GM21786 (cell line): ENCODE data around the gene KRTAP20-4.

Source experiments
- ATAC-seq: cut with Tn5 transposase; IDR thresholded peaks from one replicate; pipeline ENCODE4 v1.9.1; 2021; ENCODE audit not compliant: unreplicated experiment

Gene KRTAP20-4

DNA sequence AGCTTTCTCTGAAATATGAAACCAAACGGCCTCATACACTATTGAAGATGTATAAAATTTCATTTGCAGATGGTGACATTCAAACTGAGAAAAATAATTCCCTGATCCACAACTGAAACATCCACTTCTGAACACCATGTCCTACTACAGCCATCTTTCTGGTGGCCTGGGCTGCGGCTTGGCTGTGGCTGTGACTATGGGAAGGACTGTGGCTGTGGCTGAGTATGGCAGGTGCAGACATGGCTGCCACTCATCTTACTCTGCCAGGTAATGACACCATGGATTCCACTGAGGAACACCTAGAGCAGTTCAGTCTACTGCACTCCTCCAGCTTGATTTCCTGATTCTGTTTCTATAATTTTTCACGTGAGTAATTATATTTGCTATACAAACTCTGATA, at the start of gene KRTAP20-4:
TSS of gene KRTAP20-4 (plus strand) at position 106 of the 400 bp plus-strand sequence.
- ATAC-seq = no peak

DNA sequence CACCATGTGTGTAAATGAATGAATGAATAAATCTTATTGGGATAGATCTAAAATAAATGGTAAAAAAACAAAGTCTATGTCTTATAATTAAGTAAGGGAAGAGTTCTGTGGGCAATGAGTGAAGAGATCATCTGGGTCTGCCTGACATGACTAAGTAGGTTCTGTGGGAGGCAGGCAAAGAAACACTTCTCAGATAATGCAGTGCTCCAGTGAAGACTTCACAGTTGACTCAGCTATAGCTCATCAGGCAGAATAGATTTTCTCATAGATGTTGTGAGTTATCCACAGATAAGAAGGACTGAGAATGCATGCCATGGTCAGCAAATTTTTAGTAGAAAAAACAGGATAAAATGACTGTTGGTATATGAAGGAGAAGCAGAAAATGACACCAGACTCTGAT, 42.7 kb upstream of the KRTAP20-4 start:
- no peak for ATAC-seq

DNA sequence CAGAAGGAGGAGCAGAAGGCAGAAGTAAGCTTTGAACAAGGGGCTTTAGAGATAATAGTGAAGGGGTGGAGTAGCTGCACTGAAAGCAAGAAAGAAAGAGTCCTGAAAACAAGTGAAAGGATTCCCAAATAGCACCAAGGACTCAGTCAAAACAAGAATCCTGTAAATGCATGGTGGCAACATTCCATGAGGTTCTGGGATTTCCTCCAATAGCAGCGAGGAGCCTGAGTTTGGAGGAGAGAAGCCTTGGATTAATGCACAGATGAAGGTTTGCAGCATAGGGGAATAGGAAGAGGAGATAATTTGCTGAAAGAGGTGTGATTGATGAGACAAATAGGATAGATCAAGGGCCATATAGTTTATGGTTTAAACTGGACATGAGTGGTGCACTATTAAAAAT, 41.1 kb upstream of the KRTAP20-4 start:
- ATAC-seq = no peak

DNA sequence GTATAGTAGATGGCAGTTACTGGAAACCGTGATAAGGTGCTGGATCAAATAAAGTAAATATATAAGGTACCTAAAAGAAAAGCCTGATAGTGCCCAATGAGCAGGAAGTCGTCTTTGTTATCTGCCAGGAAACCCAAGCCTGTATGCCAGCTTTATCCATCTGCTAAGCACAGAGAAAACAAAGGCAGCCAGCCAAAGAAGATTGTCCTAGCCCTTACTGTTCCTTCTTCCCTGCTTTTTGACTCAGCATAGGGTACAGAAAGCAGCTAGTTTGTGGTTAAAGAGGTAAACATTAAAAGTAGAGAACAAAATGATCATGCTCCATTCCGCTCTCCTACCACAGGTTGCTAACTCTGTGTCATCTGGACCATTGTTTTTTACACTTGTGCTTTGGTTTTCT, 40.3 kb upstream of the KRTAP20-4 start:
- ATAC-seq = no peak

DNA sequence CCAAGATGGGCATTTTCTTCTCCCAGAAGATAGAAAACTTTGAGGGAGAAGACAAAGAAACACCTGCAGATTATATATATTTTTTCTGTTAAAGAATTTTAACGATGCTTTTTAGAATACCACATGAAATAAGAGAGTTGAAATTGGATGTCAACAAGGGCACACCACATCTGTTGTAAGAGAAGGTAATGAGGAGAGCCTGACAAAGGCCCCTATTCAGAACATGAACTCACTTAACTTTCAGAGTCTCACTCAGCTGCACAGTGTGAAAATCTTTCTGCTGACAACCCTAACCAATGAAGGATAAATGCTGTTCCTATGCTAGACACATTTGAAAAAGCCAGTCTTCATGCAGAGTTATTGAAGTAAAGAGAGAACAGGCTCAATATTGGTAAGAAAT, 37.6 kb upstream of the KRTAP20-4 start:
- no peak for ATAC-seq

DNA sequence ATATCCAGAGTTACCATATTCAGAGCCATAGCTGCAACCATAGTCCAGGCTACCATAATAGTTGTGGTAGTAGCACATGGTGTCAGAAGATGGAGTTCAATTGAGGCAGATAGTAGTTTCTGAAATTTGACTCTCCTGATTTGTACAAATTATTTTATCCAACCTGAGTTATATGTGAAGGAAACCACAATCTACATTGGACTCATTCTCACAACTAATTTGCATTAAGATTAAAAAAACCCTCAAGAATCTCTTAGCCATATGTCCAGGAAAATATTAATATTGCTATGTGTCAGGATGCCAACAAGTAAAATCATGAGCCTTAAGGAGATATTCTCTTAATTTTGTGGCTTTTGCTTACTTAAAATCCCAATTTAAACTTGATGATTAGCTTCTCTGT, 30.1 kb upstream of the KRTAP20-4 start, which contains the start of gene KRTAP22-2:
TSS of gene KRTAP22-2 (minus strand) at position 101 of the 400 bp plus-strand sequence.
- no peak for ATAC-seq

DNA sequence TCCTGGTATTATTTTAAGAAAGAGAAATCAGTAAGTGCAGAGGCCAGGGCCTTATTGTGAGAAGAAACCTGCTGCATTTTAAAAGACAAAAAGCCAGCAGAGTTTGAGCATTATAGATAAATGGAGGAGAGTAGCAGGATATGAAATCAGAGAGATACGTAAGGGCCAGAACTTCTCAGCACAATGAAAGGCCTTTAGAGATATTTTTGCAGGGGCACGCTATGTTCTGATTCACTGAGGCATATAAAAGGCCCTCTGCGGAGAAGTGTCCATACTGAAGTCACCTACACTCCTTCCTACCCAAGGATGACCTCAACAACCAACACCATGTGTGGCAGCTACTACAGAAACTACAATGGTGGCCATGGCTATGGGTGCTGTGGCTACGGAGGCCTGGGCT, 28.3 kb upstream of the KRTAP20-4 start, which contains the start of gene KRTAP6-3:
TSS of gene KRTAP6-3 (plus strand) at position 301 of the 400 bp plus-strand sequence. CDS start at position 307, 6 bp downstream.
- no peak for ATAC-seq

DNA sequence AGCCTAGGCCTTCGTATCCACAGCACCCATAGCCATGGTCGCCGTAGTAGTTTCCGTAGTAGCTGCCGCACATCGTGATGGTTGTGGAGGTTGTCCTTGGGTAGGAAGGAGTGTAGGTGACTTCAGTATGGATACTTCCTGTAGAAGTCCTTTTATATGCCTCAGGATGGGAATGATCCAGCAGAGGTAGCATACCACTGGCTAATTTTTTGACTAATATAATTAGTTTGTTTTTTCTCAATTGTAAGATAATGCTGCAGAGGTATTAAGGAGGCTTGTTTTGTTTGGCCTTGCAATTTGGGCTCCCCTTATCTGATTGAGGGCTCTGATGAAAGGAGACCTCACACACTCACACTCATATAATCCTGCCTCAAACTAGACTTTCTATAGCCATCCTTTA, 21.6 kb upstream of the KRTAP20-4 start, which contains the start of gene KRTAP6-2:
TSS of gene KRTAP6-2 (minus strand) at position 101 of the 400 bp plus-strand sequence. CDS start at position 73, 28 bp downstream.
- no peak for ATAC-seq

DNA sequence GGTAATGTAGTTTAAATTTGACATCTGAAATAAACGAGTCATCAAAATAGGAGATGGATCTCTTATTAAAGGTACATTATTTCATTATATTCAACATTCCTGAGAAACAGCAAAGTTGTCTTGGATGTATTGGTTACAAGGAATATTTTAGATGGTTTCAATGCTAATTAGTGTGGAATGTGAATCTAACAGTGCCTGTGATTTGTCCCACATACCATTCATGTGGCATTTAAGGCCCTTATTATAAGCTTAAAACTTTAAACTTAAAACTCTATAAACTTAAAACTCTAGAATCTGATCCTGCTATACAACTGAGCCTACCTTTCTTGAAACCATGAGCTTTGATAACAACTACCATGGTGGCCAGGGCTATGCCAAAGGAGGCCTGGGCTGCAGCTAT, 19.6 kb upstream of the KRTAP20-4 start, which contains the start of gene KRTAP22-1:
TSS of gene KRTAP22-1 (plus strand) at position 301 of the 400 bp plus-strand sequence.
- no peak for ATAC-seq

DNA sequence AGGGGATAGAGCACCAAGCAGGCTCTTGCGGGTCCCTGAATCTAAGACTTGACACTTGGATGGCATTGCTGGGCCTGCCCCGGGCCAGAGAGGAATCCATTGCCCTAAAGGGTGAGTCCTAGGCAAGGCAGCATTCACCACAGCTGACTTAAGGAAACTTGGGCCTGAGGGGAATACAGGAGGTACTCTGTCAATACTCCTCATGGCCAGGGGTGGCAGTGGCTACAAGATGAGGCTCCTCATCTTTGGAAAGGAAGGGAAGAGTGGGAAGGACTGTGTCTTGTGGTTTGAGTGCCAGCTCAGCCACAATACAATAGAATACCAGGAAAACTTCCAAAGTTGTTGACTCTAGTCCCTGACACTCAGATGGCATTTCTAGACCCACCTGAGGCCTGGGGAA, 14.5 kb upstream of the KRTAP20-4 start:
- no peak for ATAC-seq

DNA sequence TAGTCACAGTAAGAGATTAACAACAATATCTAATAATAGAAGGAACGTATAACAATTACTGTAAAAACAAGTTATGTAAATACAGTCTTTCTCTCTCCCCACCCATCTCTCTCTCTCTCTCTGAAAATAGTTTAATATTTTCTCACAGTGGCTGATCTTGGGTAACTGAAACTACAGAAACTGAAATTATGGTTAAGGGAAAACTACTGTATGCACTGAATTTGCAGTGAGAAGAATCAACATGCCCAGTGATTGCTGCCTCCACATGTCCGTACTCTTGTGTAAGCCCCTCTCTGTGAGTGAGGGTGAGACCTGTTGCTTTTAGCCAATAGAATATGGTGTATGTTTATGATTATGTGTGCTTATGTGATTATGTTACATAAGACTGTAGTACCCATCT, 8.3 kb upstream of the KRTAP20-4 start:
- no peak for ATAC-seq

DNA sequence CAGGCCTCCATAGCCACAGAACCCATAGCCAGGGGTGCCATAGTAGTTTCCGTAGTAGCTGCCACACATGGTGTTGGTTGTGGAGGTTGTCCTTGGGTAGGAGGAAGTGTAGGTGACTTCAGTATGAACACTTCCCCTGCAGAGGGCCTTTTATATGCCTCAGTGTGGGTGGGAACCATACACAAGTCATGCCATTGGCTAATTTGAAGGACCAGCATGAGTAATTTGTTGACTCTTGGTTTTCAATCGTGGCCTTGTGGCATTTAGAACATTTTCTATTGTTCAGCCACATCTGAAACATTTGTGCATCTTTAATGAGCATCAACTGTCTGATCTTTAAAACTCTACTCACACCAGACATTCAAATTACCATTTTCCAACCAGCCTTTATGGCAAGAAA, 6.6 kb upstream of the KRTAP20-4 start, which contains the start of gene KRTAP6-1:
TSS of gene KRTAP6-1 (minus strand) at position 95 of the 400 bp plus-strand sequence. CDS start at position 69, 26 bp downstream.
- ATAC-seq = no peak

DNA sequence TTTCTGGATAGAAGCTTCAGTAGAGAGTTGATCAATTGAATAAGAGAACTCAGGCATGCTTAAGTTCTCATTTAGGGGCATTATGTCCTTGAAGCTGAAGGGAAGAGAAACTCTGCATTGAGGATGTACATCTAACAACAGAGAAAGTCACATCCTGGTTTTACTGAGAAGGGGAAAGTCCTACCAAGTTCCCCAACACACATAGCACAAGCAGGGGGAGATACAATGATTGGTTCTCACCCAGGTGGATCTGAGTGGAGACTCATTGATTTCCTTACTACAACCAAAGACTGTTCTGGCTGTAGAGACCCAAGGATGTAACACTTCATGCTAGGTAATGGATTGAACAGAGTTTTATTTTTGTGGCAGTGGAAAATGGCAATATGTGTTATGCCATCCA, 5.2 kb upstream of the KRTAP20-4 start:
- no peak for ATAC-seq

DNA sequence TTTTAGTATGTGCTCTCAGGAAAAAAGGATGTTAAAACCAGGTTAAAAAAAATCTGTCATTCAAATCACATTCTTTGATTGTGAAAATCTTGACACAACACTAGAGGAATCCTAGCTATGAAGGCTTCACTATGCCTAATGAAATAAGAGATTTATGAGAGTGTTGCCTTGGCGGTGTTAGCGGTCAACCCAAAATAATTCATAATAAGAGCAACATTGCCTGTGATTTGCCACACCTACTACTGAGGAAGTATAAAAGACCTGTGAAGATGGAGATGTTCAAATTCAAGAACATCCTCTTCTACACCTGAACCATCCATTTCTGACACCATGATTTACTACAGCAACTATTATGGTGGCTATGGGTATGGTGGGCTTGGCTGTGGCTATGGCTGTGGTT, 4.3 kb upstream of the KRTAP20-4 start, which contains the start of gene KRTAP20-1:
TSS of gene KRTAP20-1 (plus strand) at position 301 of the 400 bp plus-strand sequence. CDS start at position 331, 30 bp downstream.
- no peak for ATAC-seq

DNA sequence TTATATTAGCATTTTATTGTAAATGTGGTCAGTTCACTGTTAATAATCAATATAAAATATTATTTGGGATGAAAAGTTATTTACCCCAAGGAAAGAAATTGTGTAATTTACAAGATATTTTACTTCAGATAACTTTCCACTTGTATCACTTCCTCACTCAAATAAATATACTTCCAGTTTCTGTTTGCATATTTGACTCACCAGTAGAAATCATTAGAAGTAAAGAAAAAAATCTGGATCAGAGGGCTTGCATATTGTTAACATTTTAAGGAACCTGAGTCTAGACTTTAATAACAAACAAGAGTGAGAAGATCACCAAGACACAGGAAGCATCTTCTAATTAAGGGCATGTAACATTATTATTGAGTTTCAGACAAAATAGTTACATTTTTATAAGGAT, 347 bp upstream of the KRTAP20-4 start:
- no peak for ATAC-seq

DNA sequence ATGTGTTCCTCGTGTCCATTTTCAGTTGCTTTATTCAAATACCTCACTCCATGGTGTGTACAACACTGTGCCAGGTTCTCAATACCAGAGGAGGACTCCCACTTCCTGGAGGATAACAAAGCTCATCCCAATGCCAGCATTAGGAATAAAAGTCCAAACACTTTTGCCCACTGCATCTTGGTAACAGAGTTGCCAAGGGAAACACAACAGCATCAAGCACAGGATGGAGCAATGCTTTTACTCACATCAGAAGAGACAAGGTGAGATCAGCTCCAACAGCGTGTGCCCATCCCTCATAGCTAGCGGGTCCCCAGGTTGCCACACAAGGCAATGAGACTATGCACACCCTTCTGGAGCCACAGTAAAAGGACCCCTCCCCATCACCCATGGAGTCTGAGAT, 2.9 kb downstream of the KRTAP20-4 start:
- ATAC-seq = no peak

DNA sequence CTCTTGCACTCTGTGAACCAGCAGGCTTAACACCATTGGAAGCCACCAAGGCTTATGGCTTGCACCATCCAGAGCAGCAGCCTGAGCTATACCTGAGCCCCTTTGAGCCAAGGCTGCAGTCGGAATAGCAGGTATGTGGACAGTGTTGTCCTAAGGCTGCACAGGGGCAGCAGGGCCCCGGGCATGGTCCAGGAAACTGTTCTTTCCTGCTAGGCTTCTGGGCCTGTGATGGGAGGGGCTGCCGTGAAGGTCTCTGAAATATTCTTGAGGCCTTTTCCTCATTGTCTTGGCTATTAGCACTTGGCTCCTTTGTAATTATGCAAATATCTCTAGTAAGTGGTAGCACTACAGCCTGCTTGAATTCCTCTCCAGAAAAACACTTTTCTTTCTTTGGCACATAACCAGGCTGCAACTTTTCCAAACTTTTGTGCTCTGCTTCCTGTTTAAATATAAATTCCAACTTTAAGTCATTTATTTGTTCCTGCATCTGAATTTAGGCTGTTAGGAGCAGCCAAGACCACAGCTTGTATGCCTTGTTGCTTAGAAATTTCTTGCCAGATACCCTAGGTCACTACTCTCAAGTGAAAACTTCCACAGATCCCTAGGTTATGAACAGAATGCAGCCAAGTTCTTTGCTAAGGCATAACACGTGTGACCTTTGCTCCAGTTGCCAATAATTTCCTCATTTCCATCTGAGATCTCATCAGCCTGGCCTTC, 5.2 kb downstream of the KRTAP20-4 start:
- no peak for ATAC-seq

DNA sequence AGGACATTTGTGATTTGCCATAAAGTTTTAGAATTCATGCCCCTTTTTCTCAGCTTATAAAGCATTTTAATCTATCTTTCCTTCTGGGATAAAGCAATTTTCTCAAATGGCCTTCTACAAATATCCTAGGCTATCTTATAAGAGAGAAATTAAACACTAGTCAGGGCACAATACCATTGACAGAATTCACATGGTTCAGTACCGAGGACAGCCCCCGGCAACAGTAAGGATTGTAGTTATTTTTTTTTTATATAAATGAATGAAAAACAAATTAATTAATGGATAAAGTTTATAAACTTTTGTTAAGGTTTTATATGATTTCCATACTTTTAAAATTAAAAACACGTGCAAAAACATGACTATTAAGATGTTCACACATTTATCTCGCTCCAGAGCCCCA, 7.7 kb downstream of the KRTAP20-4 start:
- ATAC-seq = no peak

DNA sequence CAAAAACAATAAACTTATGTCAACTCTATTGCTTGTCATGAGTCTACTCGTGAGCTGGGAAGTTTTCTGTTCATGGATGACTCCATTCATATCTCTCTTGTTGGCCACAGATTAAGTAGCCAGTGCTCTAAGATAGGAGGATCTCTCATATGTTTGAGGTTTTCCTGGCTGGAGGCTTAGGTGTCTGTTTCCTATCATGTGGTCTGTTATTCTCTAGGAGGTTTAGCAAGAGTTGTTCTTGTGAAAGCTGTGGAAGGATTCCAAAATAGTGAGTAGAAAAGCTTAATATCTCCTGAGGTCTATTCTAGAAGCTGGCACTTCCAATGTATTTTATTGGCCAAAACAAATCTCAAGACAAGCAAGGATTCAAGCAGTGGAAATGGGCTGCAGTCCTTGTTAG, 8.8 kb downstream of the KRTAP20-4 start:
- no peak for ATAC-seq

DNA sequence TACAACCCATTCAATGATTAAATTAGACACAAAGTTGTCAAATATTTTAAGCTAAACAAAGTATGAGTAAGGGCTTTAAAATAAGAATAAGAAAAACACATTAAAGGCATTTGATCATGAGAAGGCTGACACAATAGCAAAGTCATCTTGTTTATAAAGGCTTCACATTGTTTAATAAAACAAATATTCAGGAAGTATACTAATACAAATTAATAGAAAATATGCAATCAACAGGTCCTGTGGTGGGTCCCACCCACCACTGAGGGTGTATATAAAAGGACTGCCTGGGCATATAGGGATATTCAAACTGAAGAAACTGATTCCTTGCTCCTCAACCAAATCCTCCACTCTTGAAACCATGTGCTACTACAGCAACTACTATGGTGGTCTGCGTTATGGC, 14.5 kb downstream of the KRTAP20-4 start, which contains the start of gene KRTAP20-2:
TSS of gene KRTAP20-2 (plus strand) at position 301 of the 400 bp plus-strand sequence. CDS start at position 359, 58 bp downstream.
- no peak for ATAC-seq

DNA sequence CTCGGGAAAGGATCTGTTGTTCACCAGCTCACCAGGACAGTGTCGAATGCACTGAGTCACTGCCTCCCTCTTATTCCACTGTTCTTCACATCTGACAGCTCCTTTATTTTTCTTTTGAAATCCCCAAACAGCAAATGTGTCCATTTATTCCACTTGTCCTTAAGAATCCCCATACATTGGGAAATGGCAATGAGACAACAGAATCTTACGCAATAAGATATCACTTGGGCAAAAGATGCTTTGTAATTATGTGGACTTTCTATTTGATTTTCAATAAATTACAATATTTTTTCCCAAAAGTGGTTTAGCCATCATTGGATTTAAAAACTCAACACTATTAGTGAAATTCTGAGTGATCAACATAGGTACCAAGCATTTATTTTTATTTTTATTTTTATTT, 18.3 kb downstream of the KRTAP20-4 start:
- no peak for ATAC-seq

DNA sequence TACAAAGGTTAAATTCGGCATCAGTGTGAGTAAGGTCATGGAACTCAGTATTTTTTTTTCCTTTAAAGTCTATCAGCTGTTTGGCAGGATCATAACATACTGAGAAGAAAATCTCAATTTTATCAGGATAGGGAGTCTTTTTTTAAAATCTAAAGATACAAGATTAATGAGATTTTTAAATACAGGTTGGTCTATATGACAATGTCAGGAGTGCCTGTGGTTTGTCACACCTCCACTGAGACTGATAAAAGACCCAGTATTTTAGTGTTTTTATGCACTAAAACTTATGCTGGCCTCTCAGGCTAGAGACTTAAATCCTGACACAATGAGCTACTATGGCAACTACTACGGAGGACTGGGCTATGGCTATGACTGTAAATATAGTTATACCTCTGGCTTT, 22.1 kb downstream of the KRTAP20-4 start, which contains the start of gene KRTAP20-3:
TSS of gene KRTAP20-3 (plus strand) at position 301 of the 400 bp plus-strand sequence.
- ATAC-seq = no peak
